Retinal pigment epithelial cell (primary cell): ENCODE results near the gene SSTR5.

Experiments used
- DNase-seq: peaks from one replicate; pipeline ENCODE4 v3.0.0-alpha.2; 2010; ENCODE audit warnings: low read depth
- H3K4me3 ChIP-seq: 2 replicates; pipeline ENCODE4 v1.5.1; 2011; ENCODE audit warnings: mild to moderate bottlenecking, low read length, control low read depth, moderate library complexity
- CTCF ChIP-seq: conservative IDR thresholded peaks from 2 replicates; pipeline ENCODE4 v1.5.1; 2011; ENCODE audit warnings: low read depth, low read length, control low read depth, inconsistent platforms

The SSTR5 gene

GRCh38 chr16:1117176-1117900, 44.8 kb downstream of the SSTR5 start:
- DNase-seq, result no peak
- H3K4me3 ChIP-seq, result no peak overlapping the region
- TF ChIP-seq CTCF, result no peak

GRCh38 chr16:1117926-1118325, 45.4 kb downstream of the SSTR5 start:
- no peak for TF ChIP-seq CTCF
- H3K4me3 ChIP-seq, result no peak overlapping the region
- DNase-seq, result no peak

GRCh38 chr16:1119129-1119528, 46.6 kb downstream of the SSTR5 start:
- H3K4me3 ChIP-seq, result no peak overlapping the region
- DNase-seq, result no peak
- no peak for TF ChIP-seq CTCF

GRCh38 chr16:1119766-1120576, 47.4 kb downstream of the SSTR5 start:
- no peak overlapping the region for H3K4me3 ChIP-seq
- no peak for TF ChIP-seq CTCF
- no peak for DNase-seq

GRCh38 chr16:1120577-1120941, 48.0 kb downstream of the SSTR5 start:
- DNase-seq, result no peak
- H3K4me3 ChIP-seq, result no peak overlapping the region
- no peak for TF ChIP-seq CTCF

GRCh38 chr16:1121009-1121408, 48.5 kb downstream of the SSTR5 start:
- no peak for TF ChIP-seq CTCF
- no peak overlapping the region for H3K4me3 ChIP-seq
- DNase-seq, result no peak
